ENCODE measurements around the gene SMC1B. TPM values are rescaled to one million over a fixed set of nuclear protein-coding genes. Genes with fewer than 3 reads are reported as not detected.

Gene SMC1B
- total RNA-seq, 2 experiments from 2014 or later, result not detected

DNA sequence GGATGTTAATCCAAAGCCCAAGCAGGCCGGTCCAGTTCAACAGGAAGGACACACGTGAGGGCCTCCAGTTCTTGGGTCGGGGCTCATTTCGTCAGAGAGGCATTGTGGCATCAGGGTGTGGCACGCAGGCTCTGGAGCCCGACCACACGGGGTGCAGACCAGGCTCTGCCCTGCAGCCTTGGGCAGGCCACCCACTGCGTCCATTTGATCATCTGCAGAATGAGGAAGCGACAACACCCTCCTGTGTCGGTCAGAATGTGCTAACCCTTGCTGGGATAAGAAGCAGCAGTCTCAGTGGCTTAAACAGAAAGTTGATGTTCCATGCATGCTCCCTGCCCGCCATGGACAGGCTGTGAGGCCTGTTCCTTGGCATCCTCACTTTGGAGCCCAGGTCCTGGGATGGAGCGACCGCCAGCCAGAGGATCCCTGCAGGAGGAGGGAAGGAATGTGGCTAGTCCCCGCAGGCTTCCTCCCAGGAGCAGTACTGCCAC, 10.9 kb upstream of the SMC1B start:
- Mint-ChIP-seq H3K4me1 (ENCODE audit: low read depth) (no peaks in the 10 kb centered on the region), H3K27me3 (no peaks in the 10 kb centered on the region), H3K27ac (no peak overlapping the region), H3K4me3 (no peak overlapping the region), H3K9me3 (no peaks in the 10 kb centered on the region), H3K36me3 (ENCODE audit: low read depth) (no peaks in the 10 kb centered on the region)
- Histone ChIP-seq H3K27ac (ENCODE audit: low read depth in 1 of 2, low read length in 2 of 2) (no peak overlapping the region), H3K4me1 (ENCODE audit: insufficient read depth, low read length) (peaks cover 2% of the 10 kb centered on the region), H3K27me3 (ENCODE audit: control insufficient read depth in 1 of 2, insufficient read depth in 2 of 2, low read length in 2 of 2) (no peaks in the 10 kb centered on the region), H3K36me3 (ENCODE audit: insufficient read depth, low read length) (no peaks in the 10 kb centered on the region), H3K9me3 (ENCODE audit: control insufficient read depth in 1 of 2, insufficient read depth in 1 of 2, low read length in 2 of 2) (no peaks in the 10 kb centered on the region), H3K4me3 (ENCODE audit: low read length) (no peak overlapping the region)
- ChIA-PET CTCF (no interaction called here), POLR2A (no interaction called here)
- intact Hi-C loops (cut with DNase I, micrococcal nuclease), result no loop called here
- ATAC-seq (ENCODE audit: poor library complexity), result no peak
- DNase-seq, result peak in 3 of 14 experiments; percentile 27 to 56 (median 47)
- TF ChIP-seq, protein P1, sequence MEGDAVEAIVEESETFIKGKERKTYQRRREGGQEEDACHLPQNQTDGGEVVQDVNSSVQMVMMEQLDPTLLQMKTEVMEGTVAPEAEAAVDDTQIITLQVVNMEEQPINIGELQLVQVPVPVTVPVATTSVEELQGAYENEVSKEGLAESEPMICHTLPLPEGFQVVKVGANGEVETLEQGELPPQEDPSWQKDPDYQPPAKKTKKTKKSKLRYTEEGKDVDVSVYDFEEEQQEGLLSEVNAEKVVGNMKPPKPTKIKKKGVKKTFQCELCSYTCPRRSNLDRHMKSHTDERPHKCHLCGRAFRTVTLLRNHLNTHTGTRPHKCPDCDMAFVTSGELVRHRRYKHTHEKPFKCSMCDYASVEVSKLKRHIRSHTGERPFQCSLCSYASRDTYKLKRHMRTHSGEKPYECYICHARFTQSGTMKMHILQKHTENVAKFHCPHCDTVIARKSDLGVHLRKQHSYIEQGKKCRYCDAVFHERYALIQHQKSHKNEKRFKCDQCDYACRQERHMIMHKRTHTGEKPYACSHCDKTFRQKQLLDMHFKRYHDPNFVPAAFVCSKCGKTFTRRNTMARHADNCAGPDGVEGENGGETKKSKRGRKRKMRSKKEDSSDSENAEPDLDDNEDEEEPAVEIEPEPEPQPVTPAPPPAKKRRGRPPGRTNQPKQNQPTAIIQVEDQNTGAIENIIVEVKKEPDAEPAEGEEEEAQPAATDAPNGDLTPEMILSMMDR (IDR thresholded peaks at IDR 0.05), result no peak

DNA sequence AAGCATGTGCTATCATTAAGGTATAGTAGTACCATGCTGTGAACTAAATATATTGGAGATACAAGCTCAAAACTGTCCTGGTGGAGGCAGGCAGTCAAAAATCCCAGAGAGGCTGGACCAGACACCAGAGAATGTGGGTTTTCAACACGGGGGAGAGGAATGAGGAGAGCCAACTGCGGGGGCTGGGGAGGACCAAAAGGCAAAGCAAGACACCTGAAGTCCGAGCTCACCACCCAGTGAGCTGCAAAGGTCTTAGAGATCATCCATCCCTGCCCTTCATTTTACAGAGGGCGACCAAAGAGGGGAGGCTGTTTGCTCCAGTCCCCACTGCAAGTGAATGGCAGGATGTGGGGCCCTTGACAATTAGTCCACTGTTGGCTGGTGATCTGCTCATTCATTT, 10.1 kb upstream of the SMC1B start:
- H3K27ac Mint-ChIP-seq, result no peak overlapping the region
- H3K27me3 Mint-ChIP-seq, result no peaks in the 10 kb centered on the region
- no peaks in the 10 kb centered on the region for H3K36me3 ChIP-seq (ENCODE audit: insufficient read depth, low read length)
- H3K9me3 ChIP-seq (ENCODE audit: control insufficient read depth in 1 of 2, insufficient read depth in 1 of 2, low read length in 2 of 2), result no peaks in the 10 kb centered on the region
- ChIA-PET CTCF (no interaction called here), POLR2A (no interaction called here)
- H3K27me3 ChIP-seq (ENCODE audit: control insufficient read depth in 1 of 2, insufficient read depth in 2 of 2, low read length in 2 of 2), result no peaks in the 10 kb centered on the region
- H3K4me3 Mint-ChIP-seq, result no peak overlapping the region
- no peaks in the 10 kb centered on the region for H3K9me3 Mint-ChIP-seq
- TF ChIP-seq, protein P1 (IDR thresholded peaks at IDR 0.05), result no peak
- H3K27ac ChIP-seq (ENCODE audit: low read depth in 1 of 2, low read length in 2 of 2), result no peak overlapping the region
- H3K4me3 ChIP-seq (ENCODE audit: low read length), result no peak overlapping the region
- no peaks in the 10 kb centered on the region for H3K4me1 Mint-ChIP-seq (ENCODE audit: low read depth)
- intact Hi-C loops (cut with DNase I, micrococcal nuclease), result no loop called here
- DNase-seq (no peak), ATAC-seq (ENCODE audit: poor library complexity) (no peak)
- H3K4me1 ChIP-seq (ENCODE audit: insufficient read depth, low read length), result peaks cover 2% of the 10 kb centered on the region
- no peaks in the 10 kb centered on the region for H3K36me3 Mint-ChIP-seq (ENCODE audit: low read depth)

DNA sequence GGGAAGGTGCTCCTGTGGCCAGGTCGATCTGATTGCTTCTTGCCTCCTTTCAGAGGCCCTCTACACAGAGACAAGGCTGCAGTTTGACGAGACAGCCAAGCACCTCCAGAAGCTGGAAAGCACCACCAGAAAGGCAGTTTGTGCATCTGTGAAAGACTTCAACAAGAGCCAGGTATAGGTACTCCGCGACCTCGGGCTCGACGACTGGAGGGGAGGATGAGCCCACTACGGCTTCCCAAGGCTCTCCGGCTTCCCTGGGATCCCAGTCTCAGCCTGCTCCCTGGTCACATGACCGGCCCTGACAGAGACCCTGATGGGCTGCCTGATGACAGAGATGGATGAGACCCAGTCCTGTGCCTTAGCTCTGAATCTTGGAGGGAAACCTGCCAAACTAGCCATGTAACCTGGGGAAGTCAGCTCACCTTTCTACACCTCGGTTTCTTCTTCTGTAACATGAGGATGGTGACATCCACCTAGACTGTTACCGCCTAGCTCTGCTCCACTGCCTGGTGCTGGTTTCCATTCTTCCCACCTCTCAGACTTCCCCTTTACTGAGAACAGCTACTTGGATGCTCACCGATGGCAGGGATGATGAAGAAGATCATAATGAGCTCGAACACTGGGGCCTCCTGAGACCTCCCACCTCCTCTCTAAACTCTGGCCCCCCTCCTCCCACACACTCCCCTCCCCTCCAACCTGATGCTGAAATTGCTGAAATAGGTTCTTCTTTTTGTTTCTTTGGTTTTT, 9.0 kb upstream of the SMC1B start:
- H3K36me3 Mint-ChIP-seq (ENCODE audit: low read depth), result no peaks in the 10 kb centered on the region
- ChIA-PET POLR2A (no interaction called here), CTCF (no interaction called here)
- no peaks in the 10 kb centered on the region for H3K27me3 ChIP-seq (ENCODE audit: control insufficient read depth in 1 of 2, insufficient read depth in 2 of 2, low read length in 2 of 2)
- no peaks in the 10 kb centered on the region for H3K9me3 Mint-ChIP-seq
- intact Hi-C loops (cut with DNase I, micrococcal nuclease), result no loop called here
- H3K9me3 ChIP-seq (ENCODE audit: control insufficient read depth in 1 of 2, insufficient read depth in 1 of 2, low read length in 2 of 2), result no peaks in the 10 kb centered on the region
- no peak for ATAC-seq (ENCODE audit: poor library complexity)
- peaks cover 2% of the 10 kb centered on the region for H3K4me1 ChIP-seq (ENCODE audit: insufficient read depth, low read length)
- H3K36me3 ChIP-seq (ENCODE audit: insufficient read depth, low read length), result no peaks in the 10 kb centered on the region
- no peak overlapping the region for H3K4me3 Mint-ChIP-seq
- H3K27ac Mint-ChIP-seq, result no peak overlapping the region
- H3K4me3 ChIP-seq (ENCODE audit: low read length), result no peak overlapping the region
- H3K27ac ChIP-seq (ENCODE audit: low read depth in 1 of 2, low read length in 2 of 2), result no peak overlapping the region
- TF ChIP-seq, protein P1 (IDR thresholded peaks at IDR 0.05), result no peak
- H3K27me3 Mint-ChIP-seq, result no peaks in the 10 kb centered on the region
- no peak for DNase-seq
- H3K4me1 Mint-ChIP-seq (ENCODE audit: low read depth), result no peaks in the 10 kb centered on the region
